ENCODE results near the gene SH2B2. TPM values are rescaled to one million over a fixed set of nuclear protein-coding genes. Genes with fewer than 3 reads are reported as not detected.

SH2B2 gene
- total RNA-seq, 1 donor from 2014 or later = 32.1 TPM

DNA sequence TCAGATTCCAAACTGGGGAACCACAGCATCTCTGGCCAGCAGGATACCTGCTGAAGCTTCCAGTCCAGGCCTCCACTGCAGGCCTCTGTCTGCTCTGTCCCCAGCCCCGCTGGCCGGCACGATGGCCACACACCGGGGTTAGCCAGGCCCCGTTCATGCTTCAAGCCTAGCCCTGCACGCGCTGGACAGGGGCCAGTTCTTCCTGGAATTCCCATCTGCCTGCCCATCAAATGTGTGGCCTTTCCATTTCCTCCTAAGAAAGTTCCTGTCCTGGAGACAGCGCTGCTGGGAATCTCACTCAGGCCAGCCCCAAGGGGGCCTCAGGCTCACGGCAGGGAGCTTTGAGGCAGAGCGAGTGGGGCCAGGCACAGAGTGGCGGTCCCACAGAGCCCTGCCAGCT, 18.0 kb downstream of the SH2B2 start:
- ATAC-seq (ENCODE audit: low read depth) (no peak), DNase-seq (no peak)
- no peak overlapping the region for H3K4me3 Mint-ChIP-seq
- intact Hi-C loops (cut with micrococcal nuclease) = loop anchor here (5.0 kb wide), 1 partner anchor 58 kb away; no protein-coding TSS in a partner anchor
- no peaks in the 10 kb centered on the region for H3K27me3 Mint-ChIP-seq
- TF ChIP-seq, protein P1, sequence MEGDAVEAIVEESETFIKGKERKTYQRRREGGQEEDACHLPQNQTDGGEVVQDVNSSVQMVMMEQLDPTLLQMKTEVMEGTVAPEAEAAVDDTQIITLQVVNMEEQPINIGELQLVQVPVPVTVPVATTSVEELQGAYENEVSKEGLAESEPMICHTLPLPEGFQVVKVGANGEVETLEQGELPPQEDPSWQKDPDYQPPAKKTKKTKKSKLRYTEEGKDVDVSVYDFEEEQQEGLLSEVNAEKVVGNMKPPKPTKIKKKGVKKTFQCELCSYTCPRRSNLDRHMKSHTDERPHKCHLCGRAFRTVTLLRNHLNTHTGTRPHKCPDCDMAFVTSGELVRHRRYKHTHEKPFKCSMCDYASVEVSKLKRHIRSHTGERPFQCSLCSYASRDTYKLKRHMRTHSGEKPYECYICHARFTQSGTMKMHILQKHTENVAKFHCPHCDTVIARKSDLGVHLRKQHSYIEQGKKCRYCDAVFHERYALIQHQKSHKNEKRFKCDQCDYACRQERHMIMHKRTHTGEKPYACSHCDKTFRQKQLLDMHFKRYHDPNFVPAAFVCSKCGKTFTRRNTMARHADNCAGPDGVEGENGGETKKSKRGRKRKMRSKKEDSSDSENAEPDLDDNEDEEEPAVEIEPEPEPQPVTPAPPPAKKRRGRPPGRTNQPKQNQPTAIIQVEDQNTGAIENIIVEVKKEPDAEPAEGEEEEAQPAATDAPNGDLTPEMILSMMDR (IDR thresholded peaks at IDR 0.05) = no peak
- H3K4me1 Mint-ChIP-seq = peaks cover 80% of the 10 kb centered on the region
- peak overlapping the region; percentile 92 for H3K27ac Mint-ChIP-seq
- no peaks in the 10 kb centered on the region for H3K9me3 Mint-ChIP-seq
- ChIA-PET CTCF (interaction anchor here (2.0 kb wide), 1 partner anchor 17 kb away, joined by 10 read pairs; no protein-coding TSS in a partner anchor), POLR2A (interaction anchor here (0.7 to 8.3 kb wide), 4 partner anchors 9 to 121 kb away, joined by 3 to 180 read pairs (median 8); partner anchors contain the start of gene SH2B2)
- peaks cover 29% of the 10 kb centered on the region for H3K36me3 Mint-ChIP-seq (ENCODE audit: low read depth)

DNA sequence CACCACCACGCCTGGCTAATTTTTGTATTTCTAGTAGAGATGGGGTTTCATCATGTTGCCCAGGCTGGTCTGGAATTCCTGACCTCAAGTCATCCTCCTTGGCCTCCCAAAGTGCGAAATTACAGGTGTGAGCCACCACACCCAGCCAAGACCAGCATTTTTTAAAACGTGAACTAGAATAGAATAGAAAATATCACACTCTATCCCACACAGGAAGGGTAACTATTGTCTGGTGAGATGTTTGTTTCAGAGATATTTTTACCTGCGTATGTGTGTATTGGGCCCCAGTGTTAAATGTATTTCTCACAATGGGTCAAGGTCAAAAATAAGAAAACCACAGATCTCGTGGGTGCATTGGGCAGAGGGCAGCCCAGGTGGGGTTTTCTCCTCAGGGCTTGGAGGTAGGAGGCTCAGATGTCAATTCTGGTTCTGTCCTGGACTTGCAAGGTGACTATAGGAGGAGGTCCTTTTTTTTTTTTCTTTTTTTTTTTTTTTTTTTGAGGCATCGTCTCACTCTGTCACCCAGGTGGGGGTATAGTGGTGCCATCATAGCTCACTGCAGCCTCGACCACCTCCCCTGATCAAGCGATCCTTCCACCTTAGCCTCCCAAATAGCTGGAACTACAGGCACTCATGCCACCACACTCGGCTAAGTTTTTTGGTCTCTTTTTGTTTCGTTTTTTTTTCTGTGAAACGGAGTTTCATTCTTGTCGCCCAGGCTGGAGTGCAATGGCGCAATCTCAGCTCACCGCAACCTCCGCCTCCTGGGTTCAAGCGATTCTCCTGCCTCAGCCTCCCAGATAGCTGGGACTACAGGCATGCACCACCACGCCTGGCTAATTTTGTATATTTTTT, 19.0 kb downstream of the SH2B2 start:
- Mint-ChIP-seq H3K27me3 (no peaks in the 10 kb centered on the region), H3K4me1 (peaks cover 80% of the 10 kb centered on the region), H3K9me3 (no peaks in the 10 kb centered on the region), H3K4me3 (peak overlapping the region; percentile 72), H3K27ac (peak overlapping the region; percentile 92), H3K36me3 (ENCODE audit: low read depth) (peaks cover 30% of the 10 kb centered on the region)
- ChIA-PET CTCF (no interaction called here), POLR2A (interaction anchor here (0.6 to 8.3 kb wide), 7 partner anchors 12 to 802 kb away, joined by 3 to 180 read pairs (median 7); partner anchors contain the start of gene SH2B2)
- no peak for DNase-seq
- ATAC-seq (ENCODE audit: low read depth) = no peak
- intact Hi-C loops (cut with micrococcal nuclease) = loop anchor here (2.0 to 5.0 kb wide), 2 partner anchors 15 to 57 kb away; no protein-coding TSS in a partner anchor
- TF ChIP-seq, protein P1 (IDR thresholded peaks at IDR 0.05) = no peak

DNA sequence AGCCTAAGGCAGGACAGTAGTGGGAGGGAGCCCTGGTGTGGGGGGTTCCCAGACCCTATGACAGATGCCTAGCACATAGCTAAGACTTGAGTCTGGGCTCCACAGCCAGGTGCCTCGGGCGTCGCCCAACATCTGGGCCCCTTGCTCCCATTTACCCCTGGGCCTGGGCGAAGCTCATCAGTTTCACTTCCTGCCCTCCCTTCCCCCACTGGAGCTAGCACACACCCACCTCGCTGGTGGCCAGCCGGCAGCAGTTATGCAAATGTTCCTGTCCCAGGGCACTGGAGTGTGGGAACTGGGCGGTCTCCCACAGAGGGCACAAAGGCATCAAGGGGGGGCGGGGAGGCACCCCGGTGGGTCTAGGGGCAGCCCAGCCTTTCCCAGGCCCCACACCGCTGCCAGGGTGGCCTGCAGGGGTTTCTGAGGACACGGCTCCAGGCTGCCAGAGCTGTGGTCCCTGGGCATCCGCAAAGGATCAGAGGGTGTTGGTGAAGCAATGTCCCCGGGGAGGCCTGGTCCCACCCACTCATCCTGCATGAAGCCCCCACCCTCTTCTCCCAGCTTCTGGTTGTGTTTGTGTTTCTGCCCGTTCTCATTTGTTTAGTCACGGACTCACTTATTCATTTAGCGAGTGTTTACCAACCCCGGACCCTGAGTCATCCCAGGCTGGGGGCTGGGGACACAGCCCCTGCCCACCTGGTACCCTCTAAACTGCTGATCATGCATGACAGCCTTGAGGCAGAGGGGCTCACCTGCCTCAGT, 20.4 kb downstream of the SH2B2 start:
- intact Hi-C loops (cut with micrococcal nuclease) = loop anchor here (1.0 to 5.0 kb wide), 5 partner anchors 14 to 89 kb away; partner anchors contain the start of gene PRKRIP1
- TF ChIP-seq, protein P1 (IDR thresholded peaks at IDR 0.05) = no peak
- ATAC-seq (ENCODE audit: low read depth) (peak; percentile 88), DNase-seq (peak; percentile 80)
- POLR2A ChIA-PET = interaction anchor here (0.6 to 8.3 kb wide), 16 partner anchors 9 to 286 kb away, joined by 3 to 180 read pairs (median 5); partner anchors contain the start of genes PRKRIP1 and SH2B2
- peak overlapping the region; percentile 92 for H3K27ac Mint-ChIP-seq
- H3K4me1 Mint-ChIP-seq = peaks cover 85% of the 10 kb centered on the region
- H3K9me3 Mint-ChIP-seq = no peaks in the 10 kb centered on the region
- peaks cover 25% of the 10 kb centered on the region for H3K36me3 Mint-ChIP-seq (ENCODE audit: low read depth)
- peak overlapping the region; percentile 74 for H3K4me3 Mint-ChIP-seq
- CTCF ChIA-PET = interaction anchor here (0.9 to 2.0 kb wide), 4 partner anchors 16 to 84 kb away, joined by 3 to 10 read pairs (median 6); partner anchors contain the start of gene SH2B2
- H3K27me3 Mint-ChIP-seq = no peaks in the 10 kb centered on the region

DNA sequence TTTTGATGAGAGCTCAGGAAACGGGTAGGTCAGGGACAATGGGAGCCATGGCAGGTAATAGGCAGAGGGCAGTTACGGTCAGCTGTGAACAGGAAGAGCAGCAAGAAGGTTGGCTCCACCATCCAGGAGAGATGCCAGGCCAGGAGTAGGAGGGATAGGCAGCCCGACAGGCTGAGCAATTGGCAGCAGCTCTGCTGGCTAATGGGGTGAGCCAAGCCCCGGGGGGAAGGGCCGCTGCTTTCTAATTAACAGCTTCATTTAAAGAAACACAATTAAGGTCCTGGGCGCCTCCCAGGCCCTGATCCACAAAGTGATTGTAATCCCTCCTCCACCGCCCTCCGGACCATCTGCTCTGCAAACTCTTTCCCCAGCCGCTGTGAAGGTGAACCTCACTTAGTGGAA, 23.7 kb downstream of the SH2B2 start:
- CTCF ChIA-PET = no interaction called here
- DNase-seq = no peak
- ATAC-seq (ENCODE audit: low read depth) = no peak
- no peaks in the 10 kb centered on the region for H3K27me3 Mint-ChIP-seq
- POLR2A ChIA-PET = interaction anchor here (4.1 kb wide), 1 partner anchor 23 kb away, joined by 24 read pairs; the partner anchor contains the start of gene SH2B2
- no peak overlapping the region for H3K4me3 Mint-ChIP-seq
- no peaks in the 10 kb centered on the region for H3K9me3 Mint-ChIP-seq
- TF ChIP-seq, protein P1 (IDR thresholded peaks at IDR 0.05) = no peak
- peaks cover 64% of the 10 kb centered on the region for H3K4me1 Mint-ChIP-seq
- intact Hi-C loops (cut with micrococcal nuclease) = no loop called here
- H3K27ac Mint-ChIP-seq = peak overlapping the region; percentile 66
- H3K36me3 Mint-ChIP-seq (ENCODE audit: low read depth) = peaks cover 40% of the 10 kb centered on the region

Data from activated B cell treated with CpG ODN at 0.5 μM for 24 hours (primary cell).